Liver (tissue), 3 donors: ENCODE data around the gene PTPN2.

ENCODE experiments used
- ATF3 ChIP-seq: IDR thresholded peaks from 2 replicates; pipeline ENCODE4 v1.6.1; 2016; ENCODE audit warnings: antibody characterized with exemption
- CTCF ChIP-seq: fragments of 150-350 bp; IDR thresholded peaks from 2 replicates; pipeline ENCODE4 v1.5.1; 2017; ENCODE audit warnings: improper control_type of control experiment, low read depth, low read length; ENCODE audit not compliant: missing input control
- FOXA1 ChIP-seq: IDR thresholded peaks from 2 replicates; pipeline ENCODE4 v1.6.1; 2016; ENCODE audit warnings: antibody characterized with exemption
- GABPA ChIP-seq, 2 donors: IDR thresholded peaks in 1 of 2; conservative IDR thresholded peaks in 1 of 2; 2 replicates each; pipeline ENCODE4 v1.6.1; 2016; ENCODE audit warnings: antibody characterized with exemption in 2 of 2, mild to moderate bottlenecking in 1 of 2, moderate library complexity in 1 of 2
- MAX ChIP-seq: IDR thresholded peaks from 2 replicates; pipeline ENCODE4 v1.6.1; 2016; ENCODE audit warnings: antibody characterized with exemption
- RAD21 ChIP-seq, 2 donors: IDR thresholded peaks; 2 replicates each; pipeline ENCODE4 v1.6.1; 2016; ENCODE audit warnings: antibody characterized with exemption in 2 of 2, mild to moderate bottlenecking in 2 of 2
- REST ChIP-seq: IDR thresholded peaks from 2 replicates; pipeline ENCODE4 v1.6.1; 2016; ENCODE audit warnings: antibody characterized with exemption, mild to moderate bottlenecking
- RXRA ChIP-seq, 2 donors: IDR thresholded peaks; 2 replicates each; pipeline ENCODE4 v1.6.1; 2017 to 2018; ENCODE audit warnings: antibody characterized with exemption in 2 of 2, mild to moderate bottlenecking in 1 of 2
- SP1 ChIP-seq: IDR thresholded peaks from 2 replicates; pipeline ENCODE4 v1.6.1; 2018; ENCODE audit warnings: antibody characterized with exemption, mild to moderate bottlenecking
- donor health status: healthy.
- donor health status: healthy.

- no peak for TF ChIP-seq CTCF
- no peak for TF ChIP-seq GABPA (IDR thresholded peaks at IDR 0.05 in 1 of 2, conservative IDR thresholded peaks at IDR 0.05 in 1 of 2)
- no peak for TF ChIP-seq ATF3
- TF ChIP-seq MAX: no peak
- no peak for TF ChIP-seq REST
- no peak for TF ChIP-seq SP1
- TF ChIP-seq FOXA1: no peak
- TF ChIP-seq RAD21 (IDR thresholded peaks at IDR 0.05): no peak
- TF ChIP-seq RXRA (IDR thresholded peaks at IDR 0.05): no peak
Observed at GRCh38 chr18:12747530-12748315, 136.3 kb downstream of the PTPN2 start.
